H1 (cell line): ENCODE results near the gene PDE9A. TPM values are rescaled to one million over a fixed set of nuclear protein-coding genes. Genes with fewer than 3 reads are reported as not detected.

Source experiments
- EGR1 ChIP-seq: IDR thresholded peaks from 2 replicates; pipeline ENCODE4 v1.6.1; 2011; ENCODE audit warnings: low read depth, low read length, borderline replicate concordance
- RAD21 ChIP-seq, 2 experiments: IDR thresholded peaks in 1 of 2; conservative IDR thresholded peaks in 1 of 2; 2 replicates each; pipeline ENCODE4 v1.6.1; 2011; ENCODE audit warnings: low read depth in 2 of 2, low read length in 2 of 2, improper control_type of control experiment in 1 of 2, inconsistent platforms in 1 of 2, mild to moderate bottlenecking in 1 of 2, moderate library complexity in 1 of 2
- RFX5 ChIP-seq: IDR thresholded peaks from 2 replicates; pipeline ENCODE4 v1.6.1; 2011; ENCODE audit warnings: low read depth, low read length, improper control_type of control experiment, borderline replicate concordance
- RXRA ChIP-seq: IDR thresholded peaks from 2 replicates; pipeline ENCODE4 v1.6.1; 2011; ENCODE audit warnings: low read depth, mild to moderate bottlenecking, low read length, moderate library complexity; ENCODE audit not compliant: insufficient read depth
- YY1 ChIP-seq: IDR thresholded peaks from 2 replicates; pipeline ENCODE4 v1.6.1; 2011; ENCODE audit warnings: low read depth, mild to moderate bottlenecking, low read length
- polyA plus RNA-seq, 7 experiments: library from polyadenylated mRNA; depleted of rRNA in 3 of 7; stranded (reverse) in 5 of 7; unstranded in 2 of 7; fragments of >200 nt in 5 of 7; fragments of 200-250 nt in 2 of 7; gene quantifications; 1 replicate in 5 of 7; 2 replicates in 1 of 7; 4 replicates in 1 of 7; pipeline versions ENCODE4 v1.2.1 to v1.2.3, GENCODE V29; 2011 to 2013; ENCODE audit warnings: missing spikeins in 2 of 7, mixed read lengths in 2 of 7
- total RNA-seq: library from RNA; stranded (reverse); fragmentation: NEBNext Ultra II Directional; extraction: Animal tissue kit (Norgen Biotek cat#: 25700); gene quantifications from 2 replicates; pipeline ENCODE4 v1.2.1, GENCODE V29; 2021
- TF ChIP-seq, protein P1 (sequence below): fragments of 300-600 bp; sonication (generic); IDR thresholded peaks from 2 replicates; pipeline ENCODE4 v1.7.1; 2012; ENCODE audit warnings: low read length, moderate library complexity, mild to moderate bottlenecking, inconsistent platforms; ENCODE audit not compliant: insufficient replicate concordance
- TF ChIP-seq, protein P2 (sequence below): IDR thresholded peaks from 2 replicates; pipeline ENCODE4 v1.6.1; 2012; ENCODE audit warnings: inconsistent platforms

The PDE9A gene
- total and polyA plus RNA-seq, 2 of the 8 experiments (the other 6 are each of a cell fraction or from before 2014, with no cell fraction given), result 39.2 to 45.9 TPM

DNA sequence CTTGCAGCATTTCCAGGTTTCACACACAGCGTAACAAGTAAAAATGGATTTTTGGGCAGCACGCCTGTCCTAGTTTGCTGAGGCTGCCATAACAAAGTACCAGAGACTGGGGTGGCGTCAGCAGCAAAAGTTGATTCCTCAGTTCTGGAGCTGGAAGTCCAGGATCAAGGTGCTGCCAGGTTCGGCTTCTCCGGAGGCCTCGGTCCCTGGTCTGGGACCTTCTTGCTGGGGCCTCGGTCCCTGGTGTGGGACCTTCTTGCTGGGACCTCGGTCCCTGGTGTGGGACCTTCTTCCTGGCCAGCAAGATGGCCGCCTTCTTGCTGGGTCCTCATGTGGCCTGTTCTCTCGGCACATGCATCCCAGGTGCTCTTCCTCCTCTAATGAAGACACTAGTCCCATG lies 104.0 kb downstream of the PDE9A start (continued):
- TF ChIP-seq, protein P1, sequence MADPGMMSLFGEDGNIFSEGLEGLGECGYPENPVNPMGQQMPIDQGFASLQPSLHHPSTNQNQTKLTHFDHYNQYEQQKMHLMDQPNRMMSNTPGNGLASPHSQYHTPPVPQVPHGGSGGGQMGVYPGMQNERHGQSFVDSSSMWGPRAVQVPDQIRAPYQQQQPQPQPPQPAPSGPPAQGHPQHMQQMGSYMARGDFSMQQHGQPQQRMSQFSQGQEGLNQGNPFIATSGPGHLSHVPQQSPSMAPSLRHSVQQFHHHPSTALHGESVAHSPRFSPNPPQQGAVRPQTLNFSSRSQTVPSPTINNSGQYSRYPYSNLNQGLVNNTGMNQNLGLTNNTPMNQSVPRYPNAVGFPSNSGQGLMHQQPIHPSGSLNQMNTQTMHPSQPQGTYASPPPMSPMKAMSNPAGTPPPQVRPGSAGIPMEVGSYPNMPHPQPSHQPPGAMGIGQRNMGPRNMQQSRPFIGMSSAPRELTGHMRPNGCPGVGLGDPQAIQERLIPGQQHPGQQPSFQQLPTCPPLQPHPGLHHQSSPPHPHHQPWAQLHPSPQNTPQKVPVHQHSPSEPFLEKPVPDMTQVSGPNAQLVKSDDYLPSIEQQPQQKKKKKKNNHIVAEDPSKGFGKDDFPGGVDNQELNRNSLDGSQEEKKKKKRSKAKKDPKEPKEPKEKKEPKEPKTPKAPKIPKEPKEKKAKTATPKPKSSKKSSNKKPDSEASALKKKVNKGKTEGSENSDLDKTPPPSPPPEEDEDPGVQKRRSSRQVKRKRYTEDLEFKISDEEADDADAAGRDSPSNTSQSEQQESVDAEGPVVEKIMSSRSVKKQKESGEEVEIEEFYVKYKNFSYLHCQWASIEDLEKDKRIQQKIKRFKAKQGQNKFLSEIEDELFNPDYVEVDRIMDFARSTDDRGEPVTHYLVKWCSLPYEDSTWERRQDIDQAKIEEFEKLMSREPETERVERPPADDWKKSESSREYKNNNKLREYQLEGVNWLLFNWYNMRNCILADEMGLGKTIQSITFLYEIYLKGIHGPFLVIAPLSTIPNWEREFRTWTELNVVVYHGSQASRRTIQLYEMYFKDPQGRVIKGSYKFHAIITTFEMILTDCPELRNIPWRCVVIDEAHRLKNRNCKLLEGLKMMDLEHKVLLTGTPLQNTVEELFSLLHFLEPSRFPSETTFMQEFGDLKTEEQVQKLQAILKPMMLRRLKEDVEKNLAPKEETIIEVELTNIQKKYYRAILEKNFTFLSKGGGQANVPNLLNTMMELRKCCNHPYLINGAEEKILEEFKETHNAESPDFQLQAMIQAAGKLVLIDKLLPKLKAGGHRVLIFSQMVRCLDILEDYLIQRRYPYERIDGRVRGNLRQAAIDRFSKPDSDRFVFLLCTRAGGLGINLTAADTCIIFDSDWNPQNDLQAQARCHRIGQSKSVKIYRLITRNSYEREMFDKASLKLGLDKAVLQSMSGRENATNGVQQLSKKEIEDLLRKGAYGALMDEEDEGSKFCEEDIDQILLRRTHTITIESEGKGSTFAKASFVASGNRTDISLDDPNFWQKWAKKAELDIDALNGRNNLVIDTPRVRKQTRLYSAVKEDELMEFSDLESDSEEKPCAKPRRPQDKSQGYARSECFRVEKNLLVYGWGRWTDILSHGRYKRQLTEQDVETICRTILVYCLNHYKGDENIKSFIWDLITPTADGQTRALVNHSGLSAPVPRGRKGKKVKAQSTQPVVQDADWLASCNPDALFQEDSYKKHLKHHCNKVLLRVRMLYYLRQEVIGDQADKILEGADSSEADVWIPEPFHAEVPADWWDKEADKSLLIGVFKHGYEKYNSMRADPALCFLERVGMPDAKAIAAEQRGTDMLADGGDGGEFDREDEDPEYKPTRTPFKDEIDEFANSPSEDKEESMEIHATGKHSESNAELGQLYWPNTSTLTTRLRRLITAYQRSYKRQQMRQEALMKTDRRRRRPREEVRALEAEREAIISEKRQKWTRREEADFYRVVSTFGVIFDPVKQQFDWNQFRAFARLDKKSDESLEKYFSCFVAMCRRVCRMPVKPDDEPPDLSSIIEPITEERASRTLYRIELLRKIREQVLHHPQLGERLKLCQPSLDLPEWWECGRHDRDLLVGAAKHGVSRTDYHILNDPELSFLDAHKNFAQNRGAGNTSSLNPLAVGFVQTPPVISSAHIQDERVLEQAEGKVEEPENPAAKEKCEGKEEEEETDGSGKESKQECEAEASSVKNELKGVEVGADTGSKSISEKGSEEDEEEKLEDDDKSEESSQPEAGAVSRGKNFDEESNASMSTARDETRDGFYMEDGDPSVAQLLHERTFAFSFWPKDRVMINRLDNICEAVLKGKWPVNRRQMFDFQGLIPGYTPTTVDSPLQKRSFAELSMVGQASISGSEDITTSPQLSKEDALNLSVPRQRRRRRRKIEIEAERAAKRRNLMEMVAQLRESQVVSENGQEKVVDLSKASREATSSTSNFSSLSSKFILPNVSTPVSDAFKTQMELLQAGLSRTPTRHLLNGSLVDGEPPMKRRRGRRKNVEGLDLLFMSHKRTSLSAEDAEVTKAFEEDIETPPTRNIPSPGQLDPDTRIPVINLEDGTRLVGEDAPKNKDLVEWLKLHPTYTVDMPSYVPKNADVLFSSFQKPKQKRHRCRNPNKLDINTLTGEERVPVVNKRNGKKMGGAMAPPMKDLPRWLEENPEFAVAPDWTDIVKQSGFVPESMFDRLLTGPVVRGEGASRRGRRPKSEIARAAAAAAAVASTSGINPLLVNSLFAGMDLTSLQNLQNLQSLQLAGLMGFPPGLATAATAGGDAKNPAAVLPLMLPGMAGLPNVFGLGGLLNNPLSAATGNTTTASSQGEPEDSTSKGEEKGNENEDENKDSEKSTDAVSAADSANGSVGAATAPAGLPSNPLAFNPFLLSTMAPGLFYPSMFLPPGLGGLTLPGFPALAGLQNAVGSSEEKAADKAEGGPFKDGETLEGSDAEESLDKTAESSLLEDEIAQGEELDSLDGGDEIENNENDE, result no peak
- TF ChIP-seq RFX5, result no peak
- TF ChIP-seq, protein P2, sequence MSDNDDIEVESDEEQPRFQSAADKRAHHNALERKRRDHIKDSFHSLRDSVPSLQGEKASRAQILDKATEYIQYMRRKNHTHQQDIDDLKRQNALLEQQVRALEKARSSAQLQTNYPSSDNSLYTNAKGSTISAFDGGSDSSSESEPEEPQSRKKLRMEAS, result no peak
- TF ChIP-seq RAD21 (IDR thresholded peaks at IDR 0.05 in 1 of 2, conservative IDR thresholded peaks at IDR 0.05 in 1 of 2; ENCODE audit: low read depth in 2 of 2, low read length in 2 of 2), result no peak
- TF ChIP-seq YY1, result no peak
- no peak for TF ChIP-seq RXRA
- no peak for TF ChIP-seq EGR1
- TF ChIP-seq, all 59 proteins: peak for 0
